Measurements from ENCODE around the gene TSC22D2. TPM values are rescaled to one million over a fixed set of nuclear protein-coding genes. Genes with fewer than 3 reads are reported as not detected.

The TSC22D2 gene
- total and polyA plus RNA-seq, 10 of the 15 experiments (the other 5 are each of a cell fraction or from before 2014, with no cell fraction given): 7.4 to 19.4 (median 10.9) TPM

DNA sequence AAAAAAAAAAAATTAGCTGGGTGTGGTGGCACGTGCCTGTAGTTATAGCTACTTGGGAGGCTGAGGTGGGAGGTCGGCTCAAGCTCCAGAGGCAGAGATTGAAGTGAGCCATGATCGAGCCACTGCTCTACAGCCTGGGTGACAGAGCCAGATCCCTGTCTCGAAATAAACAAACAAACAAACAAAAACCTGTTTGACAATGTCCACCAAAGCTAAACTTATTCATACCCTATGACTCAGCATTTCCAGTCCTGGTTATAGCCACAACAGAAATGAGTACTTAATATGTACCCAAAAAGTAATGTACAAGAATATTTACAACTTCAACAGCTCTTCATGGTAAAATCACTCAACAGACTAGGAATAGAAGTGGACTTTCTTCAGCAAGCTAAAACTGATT, 107.1 kb downstream of the TSC22D2 start:
- no peaks in the 10 kb centered on the region for H4K20me1 ChIP-seq (ENCODE audit: control insufficient read depth, insufficient read depth)
- H3K4me3 ChIP-seq: no peak overlapping the region
- no peaks in the 10 kb centered on the region; the same call in 2 of the 3 replicates for H3K9me3 ChIP-seq (replicated peaks; ENCODE audit: control insufficient read depth, insufficient read depth, low read length)
- SMC1A ChIA-PET (ENCODE audit: uncharacterized antibody, unreplicated experiment): interaction anchor here (0.9 kb wide), 1 partner anchor 9 kb away, joined by 3 read pairs; no protein-coding TSS in a partner anchor
- no peak for ATAC-seq
- no peak overlapping the region for H3K4me2 ChIP-seq (ENCODE audit: control insufficient read depth, insufficient read depth)
- RAD21 ChIA-PET (ENCODE audit: unreplicated experiment): no interaction called here
- no peak overlapping the region for H3K27ac ChIP-seq (ENCODE audit: control insufficient read depth, insufficient read depth)
- CTCF ChIA-PET: interaction anchor here (1.2 kb wide), 1 partner anchor 287 kb away, joined by 3 read pairs; no protein-coding TSS in a partner anchor
- no peaks in the 10 kb centered on the region for H3K4me1 ChIP-seq (ENCODE audit: control insufficient read depth, insufficient read depth, low read length)
- BruUV-seq (replicated peaks): no TSS peak
- no peaks in the 10 kb centered on the region for H3K36me3 ChIP-seq (ENCODE audit: control insufficient read depth in 2 of 2, insufficient read depth in 2 of 2, low read length in 1 of 2)
- no peaks in the 10 kb centered on the region for H3K27me3 ChIP-seq (replicated peaks in 1 of 2; ENCODE audit: control insufficient read depth in 2 of 2, insufficient read depth in 2 of 2, low read length in 1 of 2)
- intact Hi-C loops (cut with micrococcal nuclease; ENCODE audit: unreplicated experiment): no loop called here
- 46% methylated on average over 4 of the region's 4 CpGs for WGBS (ENCODE audit: insufficient coverage, insufficient replicate concordance, low lambda C conversion rate, missing lambda C conversion rate)
- in situ Hi-C loops (cut with MboI): loop anchor here (25.0 kb wide), 1 partner anchor 553 kb away; the partner anchor contains the start of gene PFN2
- FAIRE-seq: no peak
- POLR2A ChIA-PET: no interaction called here
- no peaks in the 10 kb centered on the region for H3K79me2 ChIP-seq (ENCODE audit: control insufficient read depth, insufficient read depth, low read length)
- H2AFZ ChIP-seq (ENCODE audit: control insufficient read depth, low read depth, low read length): no peak overlapping the region
- no peak overlapping the region for H3K9ac ChIP-seq (ENCODE audit: control insufficient read depth, insufficient read depth, low read length)
- no peak for DNase-seq (ENCODE audit: low read depth, low spot score)
- TF ChIP-seq MXI1 (IDR thresholded peaks at IDR 0.05; ENCODE audit: low read depth, low read length) (no peak), SMAD1 (IDR thresholded peaks at IDR 0.05; ENCODE audit: low read depth, partially characterized antibody) (no peak), RELA (IDR thresholded peaks at IDR 0.05; ENCODE audit: borderline replicate concordance, partially characterized antibody) (no peak), FOXM1 (IDR thresholded peaks at IDR 0.05; ENCODE audit: low read depth, low read length) (no peak), NFXL1 (IDR thresholded peaks at IDR 0.05; ENCODE audit: borderline replicate concordance) (no peak), ETV6 (conservative IDR thresholded peaks at IDR 0.05 in 1 of 2, IDR thresholded peaks at IDR 0.05 in 1 of 2; ENCODE audit: borderline replicate concordance in 1 of 2, low read depth in 1 of 2) (no peak), CBX5 (IDR thresholded peaks at IDR 0.05; ENCODE audit: low read depth) (no peak), NR2C1 (IDR thresholded peaks at IDR 0.05) (no peak), ZNF24 (IDR thresholded peaks at IDR 0.05) (no peak)
- TF ChIP-seq, protein P1, sequence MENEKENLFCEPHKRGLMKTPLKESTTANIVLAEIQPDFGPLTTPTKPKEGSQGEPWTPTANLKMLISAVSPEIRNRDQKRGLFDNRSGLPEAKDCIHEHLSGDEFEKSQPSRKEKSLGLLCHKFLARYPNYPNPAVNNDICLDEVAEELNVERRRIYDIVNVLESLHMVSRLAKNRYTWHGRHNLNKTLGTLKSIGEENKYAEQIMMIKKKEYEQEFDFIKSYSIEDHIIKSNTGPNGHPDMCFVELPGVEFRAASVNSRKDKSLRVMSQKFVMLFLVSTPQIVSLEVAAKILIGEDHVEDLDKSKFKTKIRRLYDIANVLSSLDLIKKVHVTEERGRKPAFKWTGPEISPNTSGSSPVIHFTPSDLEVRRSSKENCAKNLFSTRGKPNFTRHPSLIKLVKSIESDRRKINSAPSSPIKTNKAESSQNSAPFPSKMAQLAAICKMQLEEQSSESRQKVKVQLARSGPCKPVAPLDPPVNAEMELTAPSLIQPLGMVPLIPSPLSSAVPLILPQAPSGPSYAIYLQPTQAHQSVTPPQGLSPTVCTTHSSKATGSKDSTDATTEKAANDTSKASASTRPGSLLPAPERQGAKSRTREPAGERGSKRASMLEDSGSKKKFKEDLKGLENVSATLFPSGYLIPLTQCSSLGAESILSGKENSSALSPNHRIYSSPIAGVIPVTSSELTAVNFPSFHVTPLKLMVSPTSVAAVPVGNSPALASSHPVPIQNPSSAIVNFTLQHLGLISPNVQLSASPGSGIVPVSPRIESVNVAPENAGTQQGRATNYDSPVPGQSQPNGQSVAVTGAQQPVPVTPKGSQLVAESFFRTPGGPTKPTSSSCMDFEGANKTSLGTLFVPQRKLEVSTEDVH (IDR thresholded peaks at IDR 0.05; ENCODE audit: low read depth, partially characterized antibody): no peak
- TF ChIP-seq, protein P2, sequence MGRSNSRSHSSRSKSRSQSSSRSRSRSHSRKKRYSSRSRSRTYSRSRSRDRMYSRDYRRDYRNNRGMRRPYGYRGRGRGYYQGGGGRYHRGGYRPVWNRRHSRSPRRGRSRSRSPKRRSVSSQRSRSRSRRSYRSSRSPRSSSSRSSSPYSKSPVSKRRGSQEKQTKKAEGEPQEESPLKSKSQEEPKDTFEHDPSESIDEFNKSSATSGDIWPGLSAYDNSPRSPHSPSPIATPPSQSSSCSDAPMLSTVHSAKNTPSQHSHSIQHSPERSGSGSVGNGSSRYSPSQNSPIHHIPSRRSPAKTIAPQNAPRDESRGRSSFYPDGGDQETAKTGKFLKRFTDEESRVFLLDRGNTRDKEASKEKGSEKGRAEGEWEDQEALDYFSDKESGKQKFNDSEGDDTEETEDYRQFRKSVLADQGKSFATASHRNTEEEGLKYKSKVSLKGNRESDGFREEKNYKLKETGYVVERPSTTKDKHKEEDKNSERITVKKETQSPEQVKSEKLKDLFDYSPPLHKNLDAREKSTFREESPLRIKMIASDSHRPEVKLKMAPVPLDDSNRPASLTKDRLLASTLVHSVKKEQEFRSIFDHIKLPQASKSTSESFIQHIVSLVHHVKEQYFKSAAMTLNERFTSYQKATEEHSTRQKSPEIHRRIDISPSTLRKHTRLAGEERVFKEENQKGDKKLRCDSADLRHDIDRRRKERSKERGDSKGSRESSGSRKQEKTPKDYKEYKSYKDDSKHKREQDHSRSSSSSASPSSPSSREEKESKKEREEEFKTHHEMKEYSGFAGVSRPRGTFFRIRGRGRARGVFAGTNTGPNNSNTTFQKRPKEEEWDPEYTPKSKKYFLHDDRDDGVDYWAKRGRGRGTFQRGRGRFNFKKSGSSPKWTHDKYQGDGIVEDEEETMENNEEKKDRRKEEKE (IDR thresholded peaks at IDR 0.05): no peak
- TF ChIP-seq, protein P3, sequence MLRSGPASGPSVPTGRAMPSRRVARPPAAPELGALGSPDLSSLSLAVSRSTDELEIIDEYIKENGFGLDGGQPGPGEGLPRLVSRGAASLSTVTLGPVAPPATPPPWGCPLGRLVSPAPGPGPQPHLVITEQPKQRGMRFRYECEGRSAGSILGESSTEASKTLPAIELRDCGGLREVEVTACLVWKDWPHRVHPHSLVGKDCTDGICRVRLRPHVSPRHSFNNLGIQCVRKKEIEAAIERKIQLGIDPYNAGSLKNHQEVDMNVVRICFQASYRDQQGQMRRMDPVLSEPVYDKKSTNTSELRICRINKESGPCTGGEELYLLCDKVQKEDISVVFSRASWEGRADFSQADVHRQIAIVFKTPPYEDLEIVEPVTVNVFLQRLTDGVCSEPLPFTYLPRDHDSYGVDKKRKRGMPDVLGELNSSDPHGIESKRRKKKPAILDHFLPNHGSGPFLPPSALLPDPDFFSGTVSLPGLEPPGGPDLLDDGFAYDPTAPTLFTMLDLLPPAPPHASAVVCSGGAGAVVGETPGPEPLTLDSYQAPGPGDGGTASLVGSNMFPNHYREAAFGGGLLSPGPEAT (IDR thresholded peaks at IDR 0.05; ENCODE audit: low read depth): no peak
- TF ChIP-seq, protein P4, sequence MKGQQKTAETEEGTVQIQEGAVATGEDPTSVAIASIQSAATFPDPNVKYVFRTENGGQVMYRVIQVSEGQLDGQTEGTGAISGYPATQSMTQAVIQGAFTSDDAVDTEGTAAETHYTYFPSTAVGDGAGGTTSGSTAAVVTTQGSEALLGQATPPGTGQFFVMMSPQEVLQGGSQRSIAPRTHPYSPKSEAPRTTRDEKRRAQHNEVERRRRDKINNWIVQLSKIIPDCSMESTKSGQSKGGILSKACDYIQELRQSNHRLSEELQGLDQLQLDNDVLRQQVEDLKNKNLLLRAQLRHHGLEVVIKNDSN (IDR thresholded peaks at IDR 0.05; ENCODE audit: borderline replicate concordance, extremely low read length, insufficient read depth, low read depth, low read length): no peak
- TF ChIP-seq, protein P5, sequence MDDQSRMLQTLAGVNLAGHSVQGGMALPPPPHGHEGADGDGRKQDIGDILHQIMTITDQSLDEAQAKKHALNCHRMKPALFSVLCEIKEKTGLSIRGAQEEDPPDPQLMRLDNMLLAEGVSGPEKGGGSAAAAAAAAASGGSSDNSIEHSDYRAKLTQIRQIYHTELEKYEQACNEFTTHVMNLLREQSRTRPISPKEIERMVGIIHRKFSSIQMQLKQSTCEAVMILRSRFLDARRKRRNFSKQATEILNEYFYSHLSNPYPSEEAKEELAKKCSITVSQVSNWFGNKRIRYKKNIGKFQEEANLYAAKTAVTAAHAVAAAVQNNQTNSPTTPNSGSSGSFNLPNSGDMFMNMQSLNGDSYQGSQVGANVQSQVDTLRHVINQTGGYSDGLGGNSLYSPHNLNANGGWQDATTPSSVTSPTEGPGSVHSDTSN (IDR thresholded peaks at IDR 0.05; ENCODE audit: insufficient replicate concordance, low read depth, low read length): no peak

All from GM12878 (cell line).